SK-N-MC (cell line): ENCODE measurements around the gene NLGN3.

Source experiments
- DNase-seq: peaks from one replicate; pipeline ENCODE4 v3.0.0-alpha.2; 2011; ENCODE audit warnings: low read depth, low spot score
- H3K27ac ChIP-seq: fragments of 200-600 bp; sonication (generic); 2 replicates; pipeline ENCODE4 v1.5.1; 2016; ENCODE audit warnings: mixed run types
- H3K36me3 ChIP-seq: fragments of 200-600 bp; sonication (generic); 2 replicates; pipeline ENCODE4 v1.6.1; 2017; ENCODE audit warnings: antibody characterized with exemption, low read length, mixed read lengths; ENCODE audit not compliant: insufficient read depth
- H3K4me3 ChIP-seq: fragments of 200-600 bp; sonication (generic); 2 replicates; pipeline ENCODE4 v1.5.1; 2016
- H3K9ac ChIP-seq: fragments of 200-600 bp; sonication (generic); 2 replicates; pipeline ENCODE4 v1.8.0; 2017; ENCODE audit warnings: mixed run types, mixed read lengths; ENCODE audit not compliant: insufficient read length
- H3K9me3 ChIP-seq: fragments of 200-600 bp; sonication (generic); 2 replicates; pipeline ENCODE4 v1.6.1; 2017; ENCODE audit warnings: low read depth, mild to moderate bottlenecking, antibody characterized with exemption, low read length, moderate library complexity, mixed read lengths
- EZH2 ChIP-seq: fragments of 200-600 bp; sonication (generic); IDR thresholded peaks from one replicate; pipeline ENCODE4 v1.6.1; 2017; ENCODE audit warnings: antibody characterized with exemption
- FOXP2 ChIP-seq: optimal IDR thresholded peaks from 2 replicates; pipeline ENCODE3; 2011; ENCODE audit warnings: mild to moderate bottlenecking, moderate library complexity; ENCODE audit not compliant: insufficient read depth; ENCODE audit errors: extremely low read length, control extremely low read depth
- POLR2AphosphoS5 ChIP-seq: IDR thresholded peaks from 2 replicates; pipeline ENCODE4 v1.6.1; 2012; ENCODE audit warnings: mild to moderate bottlenecking, low read depth, low read length, borderline replicate concordance

Gene NLGN3

DNA sequence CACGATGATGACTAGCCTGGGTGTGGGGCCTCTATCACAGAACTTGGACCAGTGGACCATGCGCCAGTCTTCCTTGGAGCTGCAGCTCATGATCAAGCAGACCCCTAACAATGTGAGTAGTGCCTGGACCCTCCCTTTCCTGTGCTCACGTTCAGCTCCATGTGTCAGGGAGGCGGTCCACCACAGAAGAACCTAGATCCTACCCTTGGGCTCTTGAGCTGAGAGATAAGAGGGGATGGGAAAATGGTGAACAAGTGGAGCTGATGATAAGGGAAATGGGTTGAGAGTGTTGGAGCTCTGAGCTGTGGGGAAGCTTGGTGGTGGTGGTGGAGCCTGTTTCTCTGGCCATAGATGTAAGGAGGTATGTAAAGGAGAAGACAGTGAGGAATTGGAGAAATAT lies 13.1 kb upstream of the NLGN3 start:
- TF ChIP-seq FOXP2 (no peak), EZH2 (no peak), POLR2AphosphoS5 (no peak)
- no peak overlapping the region for H3K4me3 ChIP-seq
- DNase-seq: no peak
- H3K9me3 ChIP-seq: no peaks in the 10 kb centered on the region
- H3K36me3 ChIP-seq: peaks cover 66% of the 10 kb centered on the region
- no peak overlapping the region for H3K27ac ChIP-seq
- H3K9ac ChIP-seq: no peak overlapping the region

DNA sequence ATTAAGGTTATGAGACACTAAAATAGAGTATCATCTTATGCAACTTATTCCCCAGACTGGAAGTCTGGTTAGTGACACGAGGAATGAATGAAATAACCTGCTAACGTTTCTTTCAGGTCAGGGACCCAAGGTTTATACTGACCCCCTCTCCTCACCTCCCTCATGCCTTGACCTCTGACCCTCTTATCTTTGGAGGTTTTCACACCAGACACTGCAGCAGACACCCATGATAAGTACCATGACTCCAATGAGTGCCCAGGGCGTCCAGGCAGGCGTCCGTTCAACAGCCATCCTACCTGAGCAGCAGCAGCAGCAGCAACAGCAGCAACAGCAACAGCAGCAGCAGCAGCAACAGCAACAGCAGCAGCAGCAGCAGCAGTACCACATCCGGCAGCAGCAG lies 4.2 kb upstream of the NLGN3 start:
- Histone ChIP-seq H3K9me3 (no peaks in the 10 kb centered on the region), H3K36me3 (peaks cover 23% of the 10 kb centered on the region; the same call in 1 of the 2 replicates), H3K4me3 (no peak overlapping the region), H3K27ac (no peak overlapping the region), H3K9ac (no peak overlapping the region)
- TF ChIP-seq POLR2AphosphoS5: no peak
- TF ChIP-seq FOXP2: no peak
- no peak for TF ChIP-seq EZH2
- no peak for DNase-seq

DNA sequence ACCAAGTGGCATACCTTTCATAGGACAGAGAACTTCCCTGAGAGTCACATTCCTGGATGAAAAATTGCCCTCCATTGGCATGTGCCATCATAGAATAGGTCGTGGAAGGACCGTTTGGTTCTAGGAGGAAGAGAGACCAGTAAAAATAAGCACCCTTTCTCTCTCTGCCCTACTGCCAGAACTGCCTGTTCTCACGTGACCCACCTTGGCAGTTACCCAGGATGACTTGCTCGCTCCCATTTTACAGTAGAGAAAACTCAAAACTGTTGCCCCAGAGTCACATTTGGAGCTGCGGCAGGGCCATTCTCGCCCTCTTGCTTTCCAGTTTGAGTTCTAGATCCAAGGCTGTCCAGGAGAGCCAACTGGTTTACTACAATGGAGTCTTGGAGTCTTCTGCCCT lies 1.1 kb upstream of the NLGN3 start:
- no peak overlapping the region for H3K4me3 ChIP-seq
- TF ChIP-seq EZH2 (no peak), POLR2AphosphoS5 (no peak), FOXP2 (no peak)
- no peaks in the 10 kb centered on the region; the same call in 1 of the 2 replicates for H3K36me3 ChIP-seq
- no peak overlapping the region for H3K27ac ChIP-seq
- H3K9me3 ChIP-seq: no peaks in the 10 kb centered on the region
- no peak for DNase-seq
- no peak overlapping the region for H3K9ac ChIP-seq

DNA sequence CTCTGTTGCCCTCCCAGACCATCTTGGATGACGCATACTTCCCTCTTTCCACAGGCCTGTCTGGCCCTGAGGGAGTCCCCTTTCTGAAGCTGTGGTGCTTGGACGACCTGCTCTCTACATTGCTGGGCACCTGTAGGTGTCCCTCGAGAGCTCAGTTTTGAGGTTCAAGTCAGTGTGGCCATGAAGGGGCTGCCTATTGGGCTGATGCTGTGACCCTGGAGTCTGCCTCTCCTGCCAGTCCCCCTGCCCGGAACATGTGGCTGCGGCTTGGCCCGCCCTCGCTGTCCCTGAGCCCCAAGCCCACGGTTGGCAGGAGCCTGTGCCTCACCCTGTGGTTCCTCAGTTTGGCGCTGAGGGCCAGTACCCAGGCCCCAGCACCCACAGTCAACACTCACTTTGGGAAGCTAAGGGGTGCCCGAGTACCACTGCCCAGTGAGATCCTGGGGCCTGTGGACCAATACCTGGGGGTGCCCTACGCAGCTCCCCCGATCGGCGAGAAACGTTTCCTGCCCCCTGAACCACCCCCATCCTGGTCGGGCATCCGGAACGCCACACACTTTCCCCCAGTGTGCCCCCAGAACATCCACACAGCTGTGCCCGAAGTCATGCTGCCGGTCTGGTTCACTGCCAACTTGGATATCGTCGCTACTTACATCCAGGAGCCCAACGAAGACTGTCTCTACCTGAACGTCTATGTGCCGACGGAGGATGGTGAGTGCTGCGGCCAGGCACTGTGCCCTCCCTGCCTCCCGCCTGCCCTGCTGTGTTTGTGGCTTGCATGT lies 3.0 kb downstream of the NLGN3 start:
- Histone ChIP-seq H3K27ac (no peak overlapping the region), H3K9me3 (no peaks in the 10 kb centered on the region), H3K36me3 (no peaks in the 10 kb centered on the region; the same call in 1 of the 2 replicates), H3K9ac (no peak overlapping the region), H3K4me3 (no peak overlapping the region)
- no peak for TF ChIP-seq FOXP2
- no peak for TF ChIP-seq EZH2
- TF ChIP-seq POLR2AphosphoS5: no peak
- DNase-seq: no peak

DNA sequence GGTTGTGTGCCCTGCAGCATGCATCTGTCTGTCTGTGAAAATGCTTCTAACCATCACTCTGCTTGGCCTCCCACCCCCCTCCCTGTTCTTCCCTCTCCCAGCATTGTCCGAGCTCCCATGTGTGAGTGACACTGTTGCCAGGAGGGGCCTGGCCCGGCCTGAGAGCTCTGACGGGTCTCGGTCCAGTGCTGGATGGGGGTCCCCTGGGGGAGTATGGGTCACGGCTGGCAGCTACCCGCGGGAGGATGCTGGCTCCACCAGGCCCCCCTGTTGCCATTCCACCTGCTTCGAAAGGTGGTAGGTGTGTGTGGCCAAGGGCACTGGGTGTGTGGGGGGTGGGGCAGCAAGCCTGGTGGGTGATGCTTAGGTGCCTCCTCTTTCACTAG lies 3.6 kb downstream of the NLGN3 start:
- Histone ChIP-seq H3K9ac (no peak overlapping the region), H3K9me3 (no peaks in the 10 kb centered on the region), H3K4me3 (no peak overlapping the region), H3K36me3 (no peaks in the 10 kb centered on the region; the same call in 1 of the 2 replicates), H3K27ac (no peak overlapping the region)
- no peak for DNase-seq
- TF ChIP-seq POLR2AphosphoS5 (no peak), FOXP2 (no peak), EZH2 (no peak)

DNA sequence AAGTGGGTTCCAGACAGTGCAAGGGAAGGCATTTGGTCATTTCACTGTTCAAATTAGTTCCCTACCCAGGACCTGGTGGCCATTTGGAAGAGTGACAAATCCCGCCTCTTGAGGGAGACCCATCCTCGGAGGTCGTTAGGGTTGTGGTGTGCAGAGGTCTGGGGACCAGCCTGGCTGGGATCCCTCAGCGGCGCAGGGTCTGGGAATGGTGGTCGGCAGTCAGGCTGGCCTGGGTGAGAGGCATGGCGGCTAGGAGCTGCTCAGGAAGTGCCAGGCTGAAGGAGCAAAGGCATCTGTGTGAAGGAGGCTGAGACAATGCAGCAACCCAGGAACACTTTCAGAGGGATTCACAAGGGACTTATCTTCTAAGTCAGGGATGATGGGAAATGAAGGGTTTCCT lies 6.7 kb downstream of the NLGN3 start:
- H3K9ac ChIP-seq: no peak overlapping the region
- H3K4me3 ChIP-seq: no peak overlapping the region
- no peaks in the 10 kb centered on the region for H3K36me3 ChIP-seq
- no peak overlapping the region for H3K27ac ChIP-seq
- no peak for TF ChIP-seq EZH2
- no peak for TF ChIP-seq FOXP2
- TF ChIP-seq POLR2AphosphoS5: no peak
- no peaks in the 10 kb centered on the region for H3K9me3 ChIP-seq
- DNase-seq: no peak

DNA sequence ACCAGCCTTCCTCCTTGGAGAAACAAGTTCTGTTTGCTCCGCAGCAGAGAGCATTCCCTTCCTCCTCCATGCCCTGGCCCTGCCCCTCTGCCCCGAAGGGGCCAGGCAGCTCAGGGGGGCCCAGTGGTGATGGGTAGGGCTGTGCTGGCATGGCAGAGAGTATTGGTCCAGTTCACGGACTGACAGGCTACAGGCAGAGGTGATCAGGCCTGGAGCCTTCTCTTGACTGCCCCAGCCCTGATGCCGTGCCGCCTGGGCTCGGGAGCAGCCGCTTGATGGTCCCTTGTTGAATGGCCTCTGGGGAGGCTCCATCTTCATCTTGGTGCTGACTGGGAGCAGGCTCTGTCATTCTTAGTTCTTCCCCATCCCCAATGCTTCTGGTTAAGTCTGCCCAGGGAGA lies 9.6 kb downstream of the NLGN3 start:
- Histone ChIP-seq H3K9ac (no peak overlapping the region), H3K36me3 (no peaks in the 10 kb centered on the region)

DNA sequence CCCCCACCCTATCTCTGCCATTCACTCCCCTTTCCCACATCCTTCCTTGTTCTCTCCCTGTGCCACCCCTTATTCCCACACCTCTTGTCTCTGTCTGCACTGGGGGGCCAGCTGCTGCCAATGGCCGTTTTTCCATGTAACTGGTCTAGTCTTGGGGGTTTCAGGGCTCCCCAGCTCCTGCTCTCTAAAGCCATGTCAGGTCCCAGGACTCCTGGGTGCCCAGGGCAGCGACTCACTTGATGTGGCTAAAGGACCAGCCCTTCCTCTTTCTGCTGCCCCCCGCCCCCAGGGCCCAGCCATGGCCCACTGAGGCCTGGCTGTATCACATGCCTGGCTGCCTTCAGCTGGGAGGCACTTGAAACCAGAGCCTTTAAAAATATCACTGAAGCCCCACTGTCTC lies 10.0 kb downstream of the NLGN3 start:
- H3K4me3 ChIP-seq: no peak overlapping the region
- H3K9me3 ChIP-seq: no peaks in the 10 kb centered on the region
- no peak for DNase-seq
- no peak for TF ChIP-seq FOXP2
- no peak for TF ChIP-seq EZH2
- TF ChIP-seq POLR2AphosphoS5: no peak
- H3K36me3 ChIP-seq: no peaks in the 10 kb centered on the region
- no peak overlapping the region for H3K9ac ChIP-seq
- no peak overlapping the region for H3K27ac ChIP-seq

More for the DNA sequence above, 9.6 kb downstream of the NLGN3 start:
- no peaks in the 10 kb centered on the region for H3K9me3 ChIP-seq
- H3K4me3 ChIP-seq: no peak overlapping the region
- TF ChIP-seq FOXP2 (no peak), EZH2 (no peak), POLR2AphosphoS5 (no peak)
- no peak overlapping the region for H3K27ac ChIP-seq
- no peak for DNase-seq

DNA sequence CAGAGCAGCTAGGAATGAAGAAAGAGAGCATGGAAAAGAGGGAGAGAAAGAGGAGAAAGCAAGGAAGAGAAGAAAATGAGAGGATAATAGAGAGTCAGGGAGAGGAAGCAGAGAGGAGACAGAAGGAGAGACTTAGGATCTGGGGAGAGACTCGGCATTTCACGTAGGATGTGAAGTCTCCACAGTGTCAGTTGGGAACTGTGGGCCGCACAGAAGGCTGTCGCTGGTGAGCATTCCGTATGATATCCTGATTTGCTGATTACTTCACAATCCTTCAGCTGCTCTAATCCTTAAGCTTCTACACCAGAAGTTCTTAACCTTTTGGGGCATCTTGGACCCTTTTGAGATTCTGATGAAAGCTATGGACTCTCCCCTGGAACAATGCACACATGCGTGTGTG lies 14.0 kb downstream of the NLGN3 start:
- H3K9me3 ChIP-seq: no peaks in the 10 kb centered on the region
- H3K4me3 ChIP-seq: no peak overlapping the region
- H3K9ac ChIP-seq: no peak overlapping the region
- no peak for DNase-seq
- no peaks in the 10 kb centered on the region for H3K36me3 ChIP-seq
- no peak overlapping the region for H3K27ac ChIP-seq
- TF ChIP-seq EZH2 (no peak), POLR2AphosphoS5 (no peak), FOXP2 (no peak)
